ENCODE data around the gene SIK3. TPM values are rescaled to one million over a fixed set of nuclear protein-coding genes. Genes with fewer than 3 reads are reported as not detected.

SIK3 gene
- total and polyA plus RNA-seq, 2 experiments from 2014 or later = 6.1 to 33.9 TPM

DNA sequence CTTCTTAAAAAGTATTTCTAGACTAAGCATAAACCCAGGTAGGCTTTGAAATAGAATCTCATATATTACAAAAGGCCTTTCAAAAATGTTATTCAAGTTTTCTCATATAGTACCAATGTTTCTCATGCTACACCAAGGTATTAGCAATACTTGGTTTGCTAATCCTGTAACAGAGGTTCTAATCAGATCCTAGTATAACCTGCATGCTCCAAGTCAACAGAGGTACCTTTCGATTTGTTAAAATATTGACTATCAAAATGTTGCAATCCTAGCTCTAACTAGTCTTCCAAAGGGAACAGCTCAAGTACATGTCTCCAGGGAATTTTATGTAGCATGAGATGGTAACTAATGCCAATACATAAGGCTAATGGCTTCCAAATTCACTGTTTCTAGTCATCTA is 162.7 kb downstream of the SIK3 start:
- ATAC-seq = no peak
- Histone ChIP-seq H3F3A (replicated peaks; ENCODE audit: low read depth) (no peaks in the 10 kb centered on the region), H3K27ac (ENCODE audit: low read depth) (no peak overlapping the region), H3K4me2 (no peak overlapping the region), H3K9me2 (ENCODE audit: insufficient read depth) (no peaks in the 10 kb centered on the region), H4K20me1 (replicated peaks; ENCODE audit: insufficient read depth) (0 out of 2 replicates have a peak, but pooled peaks cover 2% of the 10 kb centered on the region), H2AFZ (no peak overlapping the region), H3K36me3 (ENCODE audit: insufficient read depth) (no peaks in the 10 kb centered on the region), H3K4me1 (ENCODE audit: insufficient read depth) (peaks cover 18% of the 10 kb centered on the region), H3K4me3 (no peak overlapping the region), H3K79me2 (replicated peaks; ENCODE audit: insufficient read depth) (no peaks in the 10 kb centered on the region), H3K27me3 (ENCODE audit: insufficient read depth) (no peaks in the 10 kb centered on the region)
- TF ChIP-seq ZNF331 (CRISPR knock-in tag; IDR thresholded peaks at IDR 0.05; ENCODE audit: low read depth) = no peak
- no peak for TF ChIP-seq ETS1 (IDR thresholded peaks at IDR 0.05)
- TF ChIP-seq EZH2 (IDR thresholded peaks at IDR 0.05; ENCODE audit: low read depth, unreplicated experiment) = no peak
- no peak for TF ChIP-seq EZH2phosphoT487 (IDR thresholded peaks at IDR 0.05; ENCODE audit: unreplicated experiment)
- TF ChIP-seq, protein P1, sequence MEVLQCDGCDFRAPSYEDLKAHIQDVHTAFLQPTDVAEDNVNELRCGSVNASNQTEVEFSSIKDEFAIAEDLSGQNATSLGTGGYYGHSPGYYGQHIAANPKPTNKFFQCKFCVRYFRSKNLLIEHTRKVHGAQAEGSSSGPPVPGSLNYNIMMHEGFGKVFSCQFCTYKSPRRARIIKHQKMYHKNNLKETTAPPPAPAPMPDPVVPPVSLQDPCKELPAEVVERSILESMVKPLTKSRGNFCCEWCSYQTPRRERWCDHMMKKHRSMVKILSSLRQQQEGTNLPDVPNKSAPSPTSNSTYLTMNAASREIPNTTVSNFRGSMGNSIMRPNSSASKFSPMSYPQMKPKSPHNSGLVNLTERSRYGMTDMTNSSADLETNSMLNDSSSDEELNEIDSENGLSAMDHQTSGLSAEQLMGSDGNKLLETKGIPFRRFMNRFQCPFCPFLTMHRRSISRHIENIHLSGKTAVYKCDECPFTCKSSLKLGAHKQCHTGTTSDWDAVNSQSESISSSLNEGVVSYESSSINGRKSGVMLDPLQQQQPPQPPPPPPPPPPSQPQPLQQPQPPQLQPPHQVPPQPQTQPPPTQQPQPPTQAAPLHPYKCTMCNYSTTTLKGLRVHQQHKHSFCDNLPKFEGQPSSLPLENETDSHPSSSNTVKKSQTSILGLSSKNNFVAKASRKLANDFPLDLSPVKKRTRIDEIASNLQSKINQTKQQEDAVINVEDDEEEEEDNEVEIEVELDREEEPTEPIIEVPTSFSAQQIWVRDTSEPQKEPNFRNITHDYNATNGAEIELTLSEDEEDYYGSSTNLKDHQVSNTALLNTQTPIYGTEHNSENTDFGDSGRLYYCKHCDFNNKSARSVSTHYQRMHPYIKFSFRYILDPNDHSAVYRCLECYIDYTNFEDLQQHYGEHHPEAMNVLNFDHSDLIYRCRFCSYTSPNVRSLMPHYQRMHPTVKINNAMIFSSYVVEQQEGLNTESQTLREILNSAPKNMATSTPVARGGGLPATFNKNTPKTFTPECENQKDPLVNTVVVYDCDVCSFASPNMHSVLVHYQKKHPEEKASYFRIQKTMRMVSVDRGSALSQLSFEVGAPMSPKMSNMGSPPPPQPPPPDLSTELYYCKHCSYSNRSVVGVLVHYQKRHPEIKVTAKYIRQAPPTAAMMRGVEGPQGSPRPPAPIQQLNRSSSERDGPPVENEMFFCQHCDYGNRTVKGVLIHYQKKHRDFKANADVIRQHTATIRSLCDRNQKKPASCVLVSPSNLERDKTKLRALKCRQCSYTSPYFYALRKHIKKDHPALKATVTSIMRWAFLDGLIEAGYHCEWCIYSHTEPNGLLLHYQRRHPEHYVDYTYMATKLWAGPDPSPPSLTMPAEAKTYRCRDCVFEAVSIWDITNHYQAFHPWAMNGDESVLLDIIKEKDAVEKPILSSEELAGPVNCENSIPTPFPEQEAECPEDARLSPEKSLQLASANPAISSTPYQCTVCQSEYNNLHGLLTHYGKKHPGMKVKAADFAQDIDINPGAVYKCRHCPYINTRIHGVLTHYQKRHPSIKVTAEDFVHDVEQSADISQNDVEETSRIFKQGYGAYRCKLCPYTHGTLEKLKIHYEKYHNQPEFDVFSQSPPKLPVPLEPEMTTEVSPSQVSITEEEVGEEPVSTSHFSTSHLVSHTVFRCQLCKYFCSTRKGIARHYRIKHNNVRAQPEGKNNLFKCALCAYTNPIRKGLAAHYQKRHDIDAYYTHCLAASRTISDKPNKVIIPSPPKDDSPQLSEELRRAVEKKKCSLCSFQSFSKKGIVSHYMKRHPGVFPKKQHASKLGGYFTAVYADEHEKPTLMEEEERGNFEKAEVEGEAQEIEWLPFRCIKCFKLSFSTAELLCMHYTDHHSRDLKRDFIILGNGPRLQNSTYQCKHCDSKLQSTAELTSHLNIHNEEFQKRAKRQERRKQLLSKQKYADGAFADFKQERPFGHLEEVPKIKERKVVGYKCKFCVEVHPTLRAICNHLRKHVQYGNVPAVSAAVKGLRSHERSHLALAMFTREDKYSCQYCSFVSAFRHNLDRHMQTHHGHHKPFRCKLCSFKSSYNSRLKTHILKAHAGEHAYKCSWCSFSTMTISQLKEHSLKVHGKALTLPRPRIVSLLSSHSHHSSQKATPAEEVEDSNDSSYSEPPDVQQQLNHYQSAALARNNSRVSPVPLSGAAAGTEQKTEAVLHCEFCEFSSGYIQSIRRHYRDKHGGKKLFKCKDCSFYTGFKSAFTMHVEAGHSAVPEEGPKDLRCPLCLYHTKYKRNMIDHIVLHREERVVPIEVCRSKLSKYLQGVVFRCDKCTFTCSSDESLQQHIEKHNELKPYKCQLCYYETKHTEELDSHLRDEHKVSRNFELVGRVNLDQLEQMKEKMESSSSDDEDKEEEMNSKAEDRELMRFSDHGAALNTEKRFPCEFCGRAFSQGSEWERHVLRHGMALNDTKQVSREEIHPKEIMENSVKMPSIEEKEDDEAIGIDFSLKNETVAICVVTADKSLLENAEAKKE (CRISPR knock-in tag; IDR thresholded peaks at IDR 0.05) = no peak
- no peak for TF ChIP-seq NANOG (IDR thresholded peaks at IDR 0.05; ENCODE audit: borderline replicate concordance)
- TF ChIP-seq CREB1 (CRISPR knock-in tag; IDR thresholded peaks at IDR 0.05; ENCODE audit: low read depth) = no peak
- no peak for TF ChIP-seq POLR2AphosphoS5 (IDR thresholded peaks at IDR 0.05; ENCODE audit: low read depth)
- no peak for TF ChIP-seq ZNF114 (CRISPR knock-in tag; IDR thresholded peaks at IDR 0.05)
- TF ChIP-seq, protein P2, sequence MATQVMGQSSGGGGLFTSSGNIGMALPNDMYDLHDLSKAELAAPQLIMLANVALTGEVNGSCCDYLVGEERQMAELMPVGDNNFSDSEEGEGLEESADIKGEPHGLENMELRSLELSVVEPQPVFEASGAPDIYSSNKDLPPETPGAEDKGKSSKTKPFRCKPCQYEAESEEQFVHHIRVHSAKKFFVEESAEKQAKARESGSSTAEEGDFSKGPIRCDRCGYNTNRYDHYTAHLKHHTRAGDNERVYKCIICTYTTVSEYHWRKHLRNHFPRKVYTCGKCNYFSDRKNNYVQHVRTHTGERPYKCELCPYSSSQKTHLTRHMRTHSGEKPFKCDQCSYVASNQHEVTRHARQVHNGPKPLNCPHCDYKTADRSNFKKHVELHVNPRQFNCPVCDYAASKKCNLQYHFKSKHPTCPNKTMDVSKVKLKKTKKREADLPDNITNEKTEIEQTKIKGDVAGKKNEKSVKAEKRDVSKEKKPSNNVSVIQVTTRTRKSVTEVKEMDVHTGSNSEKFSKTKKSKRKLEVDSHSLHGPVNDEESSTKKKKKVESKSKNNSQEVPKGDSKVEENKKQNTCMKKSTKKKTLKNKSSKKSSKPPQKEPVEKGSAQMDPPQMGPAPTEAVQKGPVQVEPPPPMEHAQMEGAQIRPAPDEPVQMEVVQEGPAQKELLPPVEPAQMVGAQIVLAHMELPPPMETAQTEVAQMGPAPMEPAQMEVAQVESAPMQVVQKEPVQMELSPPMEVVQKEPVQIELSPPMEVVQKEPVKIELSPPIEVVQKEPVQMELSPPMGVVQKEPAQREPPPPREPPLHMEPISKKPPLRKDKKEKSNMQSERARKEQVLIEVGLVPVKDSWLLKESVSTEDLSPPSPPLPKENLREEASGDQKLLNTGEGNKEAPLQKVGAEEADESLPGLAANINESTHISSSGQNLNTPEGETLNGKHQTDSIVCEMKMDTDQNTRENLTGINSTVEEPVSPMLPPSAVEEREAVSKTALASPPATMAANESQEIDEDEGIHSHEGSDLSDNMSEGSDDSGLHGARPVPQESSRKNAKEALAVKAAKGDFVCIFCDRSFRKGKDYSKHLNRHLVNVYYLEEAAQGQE (IDR thresholded peaks at IDR 0.05; ENCODE audit: unreplicated experiment) = no peak
- TF ChIP-seq STAT1 (IDR thresholded peaks at IDR 0.05; ENCODE audit: unreplicated experiment) = no peak
- TF ChIP-seq JUNB (IDR thresholded peaks at IDR 0.05; ENCODE audit: unreplicated experiment) = no peak
- TF ChIP-seq CTCF (conservative IDR thresholded peaks at IDR 0.05; ENCODE audit: low read depth in 2 of 2) = no peak
- no peaks in the 10 kb centered on the region for H3K36me3 Mint-ChIP-seq (ENCODE audit: low read depth)
- H3K27ac Mint-ChIP-seq = no peak overlapping the region
- DNase-seq (ENCODE audit: low spot score) = no peak
- no peak overlapping the region for H3K4me3 Mint-ChIP-seq
- H3K9me3 Mint-ChIP-seq = no peaks in the 10 kb centered on the region
- H3K4me1 Mint-ChIP-seq = peaks cover 14% of the 10 kb centered on the region
- no peaks in the 10 kb centered on the region for H3K27me3 Mint-ChIP-seq (ENCODE audit: insufficient read depth, low read depth, poor library complexity)

All from GM23338 (cell line).